IMR-90 (cell line): ENCODE data around the gene NFATC3. TPM values are rescaled to one million over a fixed set of nuclear protein-coding genes. Genes with fewer than 3 reads are reported as not detected.

Experiments
- ATAC-seq: fragments of 200-7000 bp; cut with Tn5 transposase; 2 replicates; pipeline ENCODE4 v1.9.1; 2020; ENCODE audit warnings: low read depth, mild to moderate bottlenecking, moderate library complexity
- BruUV-seq: library from RNA; stranded (reverse); fragments of 400-500 nt; replicated peaks from 2 replicates; lab custom pipeline; 2021; lab: Mats Ljungman, UMichigan
- CTCF ChIA-PET: fragments of 300-600 bp; formaldehyde crosslinking; extraction: SDS; loops from one replicate; lab custom pipeline; 2021; ENCODE audit warnings: antibody characterized with exemption; lab: Yijun Ruan, JAX
- POLR2A ChIA-PET: fragments of 300-600 bp; sonication (Branson Sonifier 250); formaldehyde crosslinking; loops from one replicate; lab custom pipeline; 2022; ENCODE audit warnings: antibody characterized with exemption; ENCODE audit not compliant: unreplicated experiment; lab: Charles Lee
- DNase-seq: peaks from one replicate; pipeline ENCODE4 v3.0.0; 2013
- H2AFZ ChIP-seq: replicated peaks from 2 replicates; pipeline ENCODE3; 2013; ENCODE audit warnings: low read length, mild to moderate bottlenecking; ENCODE audit not compliant: poor library complexity
- H2AK5ac ChIP-seq: 2 replicates; pipeline ENCODE4 v1.6.1; 2013; ENCODE audit warnings: low read depth, low read length, inconsistent platforms
- H2AK9ac ChIP-seq: replicated peaks from 2 replicates; pipeline ENCODE3; 2013; ENCODE audit warnings: mild to moderate bottlenecking, low read depth, low read length, moderate library complexity; ENCODE audit not compliant: poor library complexity
- H2BK120ac ChIP-seq: 2 replicates; pipeline ENCODE4 v1.6.1; 2013; ENCODE audit warnings: low read depth, low read length, inconsistent platforms
- H2BK15ac ChIP-seq: 3 replicates; pipeline ENCODE4 v1.6.1; 2013; ENCODE audit warnings: low read depth, low read length, inconsistent platforms
- H2BK20ac ChIP-seq: 2 replicates; pipeline ENCODE4 v1.6.1; 2013; ENCODE audit warnings: low read depth, mild to moderate bottlenecking, inconsistent platforms, low read length, moderate library complexity
- H2BK5ac ChIP-seq: 2 replicates; pipeline ENCODE4 v1.6.1; 2013; ENCODE audit warnings: mild to moderate bottlenecking, low read depth, low read length, inconsistent platforms; ENCODE audit not compliant: poor library complexity, severe bottlenecking
- H3K14ac ChIP-seq: replicated peaks from 2 replicates; pipeline ENCODE4 v1.6.1; 2013; ENCODE audit warnings: low read depth, low read length, inconsistent platforms
- H3K18ac ChIP-seq: 2 replicates; pipeline ENCODE4 v1.6.1; 2013; ENCODE audit warnings: low read depth, low read length, control low read depth
- H3K23ac ChIP-seq: 2 replicates; pipeline ENCODE4 v1.6.1; 2013; ENCODE audit warnings: low read depth, low read length, inconsistent platforms
- H3K27ac ChIP-seq: 2 replicates; pipeline ENCODE4 v1.5.1; 2013; ENCODE audit warnings: mild to moderate bottlenecking, control low read depth, low read length; ENCODE audit not compliant: insufficient read depth
- H3K27me3 ChIP-seq: 2 replicates; pipeline ENCODE4 v1.6.1; 2013; ENCODE audit warnings: low read length; ENCODE audit not compliant: control insufficient read depth, insufficient read depth
- H3K36me3 ChIP-seq: 2 replicates; pipeline ENCODE4 v1.6.1; 2013; ENCODE audit warnings: low read length, mixed read lengths; ENCODE audit not compliant: control insufficient read depth, insufficient read depth
- H3K4ac ChIP-seq: 2 replicates; pipeline ENCODE4 v1.6.1; 2013; ENCODE audit warnings: low read depth, low read length, inconsistent platforms
- H3K4me1 ChIP-seq: 2 replicates; pipeline ENCODE4 v1.6.1; 2013; ENCODE audit warnings: low read length, mixed read lengths; ENCODE audit not compliant: control insufficient read depth, insufficient read depth
- H3K4me2 ChIP-seq: 2 replicates; pipeline ENCODE4 v1.6.1; 2013; ENCODE audit warnings: low read depth, mild to moderate bottlenecking, control low read depth, low read length, moderate library complexity
- H3K4me3 ChIP-seq: 2 replicates; pipeline ENCODE4 v1.5.1; 2013; ENCODE audit warnings: low read depth, mild to moderate bottlenecking, control low read depth, low read length, moderate library complexity; ENCODE audit not compliant: insufficient read depth
- H3K56ac ChIP-seq: 2 replicates; pipeline ENCODE4 v1.6.1; 2013; ENCODE audit warnings: low read length, inconsistent platforms; ENCODE audit not compliant: insufficient read depth; ENCODE audit errors: extremely low read depth
- H3K79me1 ChIP-seq, 2 experiments: 2 replicates each; pipeline ENCODE4 v1.6.1; 2013; ENCODE audit warnings: low read length in 2 of 2, inconsistent platforms in 1 of 2, low read depth in 1 of 2
- H3K9ac ChIP-seq: 2 replicates; pipeline ENCODE4 v1.6.1; 2013; ENCODE audit warnings: low read depth, low read length, control low read depth
- H3K9me1 ChIP-seq: 2 replicates; pipeline ENCODE4 v1.6.1; 2013; ENCODE audit warnings: low read length, inconsistent platforms; ENCODE audit not compliant: insufficient read depth
- H3K9me3 ChIP-seq: 2 replicates; pipeline ENCODE4 v1.6.1; 2013; ENCODE audit warnings: low read length; ENCODE audit not compliant: control insufficient read depth, insufficient read depth
- H4K20me1 ChIP-seq: 2 replicates; pipeline ENCODE4 v1.6.1; 2013; ENCODE audit warnings: low read length, inconsistent platforms; ENCODE audit not compliant: insufficient read depth
- H4K5ac ChIP-seq: 2 replicates; pipeline ENCODE4 v1.6.1; 2013; ENCODE audit warnings: mild to moderate bottlenecking, low read depth, low read length, control low read depth
- H4K8ac ChIP-seq, 2 experiments: 2 replicates each; pipeline ENCODE4 v1.6.1; 2013; ENCODE audit warnings: low read depth in 2 of 2, low read length in 2 of 2, control low read depth in 1 of 2, inconsistent platforms in 1 of 2
- H4K91ac ChIP-seq: 2 replicates; pipeline ENCODE4 v1.6.1; 2013; ENCODE audit warnings: low read depth, low read length, inconsistent platforms; ENCODE audit not compliant: insufficient read depth
- BHLHE40 ChIP-seq: fragments of 150-350 bp; IDR thresholded peaks from 2 replicates; pipeline ENCODE4 v1.6.1; 2016; ENCODE audit warnings: mild to moderate bottlenecking, low read depth, low read length
- CEBPB ChIP-seq: IDR thresholded peaks from 2 replicates; pipeline ENCODE4 v1.6.1; 2012; ENCODE audit warnings: low read depth, low read length, improper control_type of control experiment
- CTCF ChIP-seq: conservative IDR thresholded peaks from 2 replicates; pipeline ENCODE4 v1.5.1; 2012; ENCODE audit warnings: mild to moderate bottlenecking, low read depth, low read length, improper control_type of control experiment
- MXI1 ChIP-seq: IDR thresholded peaks from 2 replicates; pipeline ENCODE4 v1.6.1; 2012; ENCODE audit warnings: low read depth, mild to moderate bottlenecking, low read length, moderate library complexity, borderline replicate concordance
- RFX5 ChIP-seq: IDR thresholded peaks from 2 replicates; pipeline ENCODE4 v1.8.0; 2012; ENCODE audit warnings: low read depth, mild to moderate bottlenecking, low read length, moderate library complexity
- SMC3 ChIP-seq: fragments of 150-350 bp; IDR thresholded peaks from 2 replicates; pipeline ENCODE4 v1.6.1; 2016; ENCODE audit warnings: low read depth, mild to moderate bottlenecking, antibody characterized with exemption, low read length, moderate library complexity
- WGBS, 2 experiments: methylation state at CpG; one replicate each; pipeline versions ENCODE4 v1.1.5 to v1.1.7; 2013; ENCODE audit warnings: missing lambda C conversion rate in 2 of 2; ENCODE audit not compliant: insufficient read length in 1 of 2; ENCODE audit errors: extremely low coverage in 2 of 2; 5-methylcytosine and 5-hydroxymethylcytosine counted together
- dilution Hi-C: fragments of 300-500 bp; cut with HindIII; formaldehyde crosslinking; loops from one replicate; pipeline ENCODE4 v1.14.3; 2018; ENCODE audit warnings: low sequenced_read_pairs; ENCODE audit not compliant: unreplicated experiment
- in situ Hi-C: fragments of 300-500 bp; cut with MboI; formaldehyde crosslinking; loops from 3 replicates; pipeline ENCODE4 v1.14.3; 2019; ENCODE audit warnings: low sequenced_read_pairs, inconsistent platforms, mixed read lengths
- intact Hi-C: fragments of 100-400 bp; cut with micrococcal nuclease; formaldehyde crosslinking; loops from 2 replicates; pipeline ENCODE4 v1.10.0; 2022
- polyA plus RNA-seq, 3 experiments: library from polyadenylated mRNA; depleted of rRNA; stranded (reverse); fragments of >200 nt; gene quantifications; 2 replicates each; pipeline ENCODE4 v1.2.3, GENCODE V29; 2012; ENCODE audit warnings: low replicate concordance in 1 of 3
- total RNA-seq: library from RNA; depleted of rRNA; stranded (reverse); fragments of >200 nt; gene quantifications from 2 replicates; pipeline ENCODE4 v1.2.3, GENCODE V29; 2012

NFATC3 gene
- total and polyA plus RNA-seq, 2 of the 4 experiments (the other 2 are of a cell fraction), result 6.3 to 21.5 TPM

- Histone ChIP-seq H2BK5ac (no peak overlapping the region), H3K27me3 (no peaks in the 10 kb centered on the region), H2AK5ac (no peak overlapping the region), H3K9me1 (no peaks in the 10 kb centered on the region), H3K79me1 (peaks cover 0 to 12% of the 10 kb centered on the region in 2 experiments; a peak in 1 of 4 replicates), H4K8ac (no peak overlapping the region), H3K4ac (no peak overlapping the region), H3K9me3 (no peaks in the 10 kb centered on the region), H2AFZ (no peak overlapping the region), H3K23ac (no peak overlapping the region), H3K4me1 (peaks cover 13% of the 10 kb centered on the region), H3K4me2 (no peak overlapping the region), H2AK9ac (no peak overlapping the region), H3K9ac (no peak overlapping the region), H3K4me3 (no peak overlapping the region), H3K56ac (no peak overlapping the region), H2BK20ac (no peak overlapping the region), H4K91ac (no peak overlapping the region), H2BK120ac (no peak overlapping the region), H2BK15ac (no peak overlapping the region), H3K27ac (no peak overlapping the region), H4K5ac (no peak overlapping the region), H3K14ac (no peak overlapping the region), H4K20me1 (no peaks in the 10 kb centered on the region), H3K18ac (no peak overlapping the region), H3K36me3 (peaks cover 29% of the 10 kb centered on the region)
- dilution Hi-C loops, result no loop called here
- BruUV-seq, result no TSS peak
- ChIA-PET CTCF (no interaction called here), POLR2A (no interaction called here)
- TF ChIP-seq CEBPB (no peak), SMC3 (no peak), MXI1 (no peak), CTCF (no peak), RFX5 (no peak), BHLHE40 (no peak)
- ATAC-seq (no peak), DNase-seq (no peak)
- in situ Hi-C loops, result no loop called here
- intact Hi-C loops, result no loop called here
- 97% methylated on average over 7 of the region's 18 CpGs; no CpG with 5 or more reads in 1 of the 2 experiments for WGBS, 2 experiments
Observed at GRCh38 chr16:68255712-68256111, 170.5 kb downstream of the NFATC3 start.
